HCT116 (cell line): ENCODE data around the gene STMND1. TPM values are rescaled to one million over a fixed set of nuclear protein-coding genes. Genes with fewer than 3 reads are reported as not detected.

ENCODE experiments used
- ATAC-seq: fragments of 200-7000 bp; cut with Tn5 transposase; 2 replicates; pipeline ENCODE4 v1.9.1; 2020; ENCODE audit warnings: mild to moderate bottlenecking, moderate library complexity
- BruUV-seq: library from RNA; stranded (reverse); fragments of 400-500 nt; replicated peaks from 2 replicates; lab custom pipeline; 2021; lab: Mats Ljungman, UMichigan
- CTCF ChIA-PET: fragments of 300-600 bp; sonication (Branson Sonifier 250); formaldehyde crosslinking; loops from one replicate; lab custom pipeline; 2021; ENCODE audit warnings: antibody characterized with exemption; lab: Charles Lee
- POLR2A ChIA-PET: fragments of 300-600, 350-600 bp; sonication (Branson Sonifier 250); formaldehyde crosslinking; loops from one replicate; lab custom pipeline; 2021; ENCODE audit warnings: antibody characterized with exemption; lab: Charles Lee
- RAD21 ChIA-PET, 2 experiments: fragments of 300-600 bp; sonication (Branson Sonifier 250); formaldehyde crosslinking; loops; one replicate each; lab custom pipeline; 2023; ENCODE audit warnings: low total read pairs in 2 of 2; ENCODE audit not compliant: uncharacterized antibody in 2 of 2, unreplicated experiment in 2 of 2, low non-redundant PET in 1 of 2; lab: Charles Lee
- DNase-seq: peaks from one replicate; pipeline ENCODE4 v3.0.0-alpha.2; 2010; ENCODE audit warnings: low read depth, low spot score
- H2AFZ ChIP-seq: fragments of 200-600 bp; shearing (Covaris generic), sonication (generic); 2 replicates; pipeline ENCODE4 v1.6.1; 2017; ENCODE audit warnings: low read depth, mixed run types, mixed read lengths, antibody characterized with exemption, low read length; ENCODE audit not compliant: poor library complexity, severe bottlenecking
- H3K27ac ChIP-seq: 2 replicates; pipeline ENCODE4 v1.5.1; 2012; ENCODE audit warnings: low read depth, low read length
- H3K27me3 ChIP-seq: fragments of 200-600 bp; sonication (generic); 2 replicates; pipeline ENCODE4 v1.6.1; 2016; ENCODE audit warnings: mixed run types, low read length, mixed read lengths; ENCODE audit not compliant: insufficient read depth
- H3K36me3 ChIP-seq, 2 experiments: fragments of 200-500 bp in 1 of 2; fragments of 200-600 bp in 1 of 2; sonication (Bioruptor generic) in 1 of 2; sonication (generic) in 1 of 2; 2 replicates each; pipeline versions ENCODE4 v1.5.1 to v1.6.1; 2014 to 2016; ENCODE audit warnings: low read length in 2 of 2, inconsistent platforms in 1 of 2, mixed read lengths in 1 of 2, mixed run types in 1 of 2; ENCODE audit not compliant: insufficient read depth in 2 of 2, control insufficient read depth in 1 of 2
- H3K4me1 ChIP-seq, 2 experiments: fragments of 200-600 bp in 1 of 2; sonication (generic) in 1 of 2; 2 replicates each; pipeline versions ENCODE4 v1.5.1 to v1.6.1; 2012 to 2017; ENCODE audit warnings: low read length in 2 of 2, inconsistent platforms in 1 of 2, mild to moderate bottlenecking in 1 of 2, mixed read lengths in 1 of 2, mixed run types in 1 of 2, moderate library complexity in 1 of 2; ENCODE audit not compliant: insufficient read depth in 2 of 2, control insufficient read depth in 1 of 2
- H3K4me2 ChIP-seq: fragments of 200-600 bp; sonication (generic); 2 replicates; pipeline ENCODE4 v1.6.1; 2017; ENCODE audit warnings: mixed run types, low read length, mixed read lengths
- H3K4me3 ChIP-seq, 2 experiments: fragments of 200-600 bp in 1 of 2; sonication (generic) in 1 of 2; replicated peaks in 1 of 2; 2 replicates each; pipeline ENCODE4 v1.5.1; 2011 to 2016; ENCODE audit warnings: low read length in 2 of 2, control low read depth in 1 of 2, low read depth in 1 of 2, mild to moderate bottlenecking in 1 of 2, mixed read lengths in 1 of 2, mixed run types in 1 of 2
- H3K79me2 ChIP-seq: fragments of 200-600 bp; sonication (generic); 2 replicates; pipeline ENCODE4 v1.6.1; 2017; ENCODE audit warnings: mild to moderate bottlenecking, mixed run types, low read length, moderate library complexity, mixed read lengths; ENCODE audit not compliant: insufficient read depth
- H3K9ac ChIP-seq: fragments of 200-600 bp; sonication (generic); 2 replicates; pipeline ENCODE4 v1.6.1; 2016; ENCODE audit warnings: low read length, mixed read lengths
- H3K9me2 ChIP-seq: fragments of 200-600 bp; sonication (generic), shearing (Covaris generic); 2 replicates; pipeline ENCODE4 v1.6.1; 2017; ENCODE audit warnings: mixed run types, mild to moderate bottlenecking, moderate library complexity; ENCODE audit not compliant: insufficient read depth
- H3K9me3 ChIP-seq, 2 experiments: fragments of 200-500 bp in 1 of 2; fragments of 200-600 bp in 1 of 2; sonication (Bioruptor generic) in 1 of 2; sonication (generic) in 1 of 2; 2 replicates each; pipeline ENCODE4 v1.6.1; 2014 to 2017; ENCODE audit warnings: low read length in 2 of 2, mixed read lengths in 2 of 2, inconsistent platforms in 1 of 2, low read depth in 1 of 2, mild to moderate bottlenecking in 1 of 2, mixed run types in 1 of 2, moderate library complexity in 1 of 2; ENCODE audit not compliant: control insufficient read depth in 1 of 2, insufficient read depth in 1 of 2
- H4K20me1 ChIP-seq: fragments of 200-600 bp; sonication (generic), shearing (Covaris generic); 2 replicates; pipeline ENCODE4 v1.6.1; 2017; ENCODE audit warnings: mixed run types, mild to moderate bottlenecking, moderate library complexity; ENCODE audit not compliant: insufficient read depth
- ATF3 ChIP-seq: IDR thresholded peaks from 2 replicates; pipeline ENCODE4 v1.6.1; 2012
- CEBPB ChIP-seq: IDR thresholded peaks from 2 replicates; pipeline ENCODE4 v1.6.1; 2012; ENCODE audit warnings: low read depth
- CTCF ChIP-seq, 3 experiments: fragments of 200-600 bp in 1 of 3; sonication (generic) in 1 of 3; IDR thresholded peaks in 2 of 3; conservative IDR thresholded peaks in 1 of 3; 2 replicates each; pipeline ENCODE4 v1.5.1; 2012 to 2017; ENCODE audit warnings: low read depth in 2 of 3, low read length in 2 of 3, antibody characterized with exemption in 1 of 3, borderline replicate concordance in 1 of 3, control low read depth in 1 of 3, mild to moderate bottlenecking in 1 of 3, mixed read lengths in 1 of 3, mixed run types in 1 of 3, moderate library complexity in 1 of 3; ENCODE audit not compliant: insufficient read depth in 1 of 3
- EZH2 ChIP-seq: fragments of 200-600 bp; sonication (generic); IDR thresholded peaks from 2 replicates; pipeline ENCODE4 v1.6.1; 2017; ENCODE audit warnings: antibody characterized with exemption, mixed run types
- EZH2phosphoT487 ChIP-seq: fragments of 200-600 bp; IDR thresholded peaks from 2 replicates; pipeline ENCODE4 v1.6.1; 2018; ENCODE audit warnings: antibody characterized with exemption, borderline replicate concordance
- FOSL1 ChIP-seq: IDR thresholded peaks from 2 replicates; pipeline ENCODE4 v1.6.1; 2012; ENCODE audit warnings: low read depth
- JUND ChIP-seq: IDR thresholded peaks from 2 replicates; pipeline ENCODE4 v1.6.1; 2012
- MAX ChIP-seq: IDR thresholded peaks from 2 replicates; pipeline ENCODE4 v1.6.1; 2012
- POLR2A ChIP-seq: IDR thresholded peaks from 2 replicates; pipeline ENCODE4 v1.7.0; 2011; ENCODE audit warnings: borderline replicate concordance; ENCODE audit not compliant: insufficient read depth, insufficient read length; ENCODE audit errors: extremely low read depth
- RAD21 ChIP-seq: IDR thresholded peaks from 2 replicates; pipeline ENCODE4 v1.6.1; 2012; ENCODE audit warnings: low read depth, mild to moderate bottlenecking
- REST ChIP-seq: IDR thresholded peaks from 2 replicates; pipeline ENCODE4 v1.6.1; 2012; ENCODE audit warnings: low read depth
- SIN3A ChIP-seq: IDR thresholded peaks from 2 replicates; pipeline ENCODE4 v1.6.1; 2012; ENCODE audit warnings: low read depth
- SP1 ChIP-seq: IDR thresholded peaks from 2 replicates; pipeline ENCODE4 v1.6.1; 2012; ENCODE audit warnings: low read depth
- TCF7L2 ChIP-seq: IDR thresholded peaks from 2 replicates; pipeline ENCODE4 v1.7.0; 2011; ENCODE audit warnings: borderline replicate concordance, inconsistent platforms; ENCODE audit not compliant: insufficient read depth, insufficient read length; ENCODE audit errors: extremely low read depth
- YY1 ChIP-seq: IDR thresholded peaks from 2 replicates; pipeline ENCODE4 v1.6.1; 2011; ENCODE audit warnings: low read length, low read depth, moderate library complexity, mild to moderate bottlenecking; ENCODE audit not compliant: insufficient replicate concordance; ENCODE audit errors: extremely low read depth
- ZBTB33 ChIP-seq: IDR thresholded peaks from 2 replicates; pipeline ENCODE4 v1.6.1; 2011; ENCODE audit warnings: mild to moderate bottlenecking, low read length, moderate library complexity; ENCODE audit not compliant: insufficient replicate concordance; ENCODE audit errors: extremely low read depth
- ZFX ChIP-seq: fragments of 450-650 bp; IDR thresholded peaks from 2 replicates; pipeline ENCODE4 v1.6.1; 2017
- intact Hi-C: fragments of 100-400 bp; cut with micrococcal nuclease; formaldehyde crosslinking; loops from 2 replicates; pipeline ENCODE4 v1.10.0; 2022
- total RNA-seq: library from RNA; stranded (reverse); gene quantifications from one replicate; pipeline ENCODE4 v1.2.1, GENCODE V29; 2021; ENCODE audit not compliant: unreplicated experiment

The STMND1 gene
- total RNA-seq, 1 experiment from 2014 or later, result not detected

GRCh38 chr6:17151888-17152287, 50.0 kb downstream of the STMND1 start:
- Histone ChIP-seq H3K4me3 (no peak overlapping the region), H3K4me1 (no peaks in the 10 kb centered on the region), H3K27me3 (no peaks in the 10 kb centered on the region), H3K9me2 (no peaks in the 10 kb centered on the region), H4K20me1 (no peaks in the 10 kb centered on the region), H3K27ac (no peak overlapping the region), H3K4me2 (no peak overlapping the region), H3K79me2 (no peaks in the 10 kb centered on the region), H3K9me3 (peaks cover 0 to 14% of the 10 kb centered on the region in 2 experiments; a peak in 2 of 4 replicates), H2AFZ (no peak overlapping the region), H3K9ac (no peak overlapping the region), H3K36me3 (no peaks in the 10 kb centered on the region)
- RAD21 ChIA-PET, result no interaction called here
- ATAC-seq, result no peak
- POLR2A ChIA-PET, result no interaction called here
- TF ChIP-seq ATF3 (no peak), REST (no peak), EZH2 (no peak), SP1 (no peak), TCF7L2 (no peak), YY1 (no peak), ZFX (no peak), FOSL1 (no peak), RAD21 (no peak), EZH2phosphoT487 (no peak), POLR2A (no peak), ZBTB33 (no peak), CTCF (IDR thresholded peaks at IDR 0.05 in 2 of 3, conservative IDR thresholded peaks at IDR 0.05 in 1 of 3; ENCODE audit: borderline replicate concordance in 1 of 3, insufficient read depth in 1 of 3, low read depth in 2 of 3, low read length in 2 of 3) (no peak), CEBPB (no peak), SIN3A (no peak), MAX (no peak), JUND (no peak)
- CTCF ChIA-PET, result no interaction called here
- no peak for DNase-seq
- intact Hi-C loops, result no loop called here
- no TSS peak for BruUV-seq
